Astrocyte (in vitro differentiated cells and primary cell): ENCODE data around the gene MZT1.

Experiments
- EZH2 ChIP-seq: IDR thresholded peaks from 2 replicates; pipeline ENCODE4 v1.6.1; 2012; ENCODE audit warnings: mild to moderate bottlenecking, low read length, inconsistent platforms; ENCODE audit not compliant: insufficient read depth
- TF ChIP-seq, protein P1 (sequence below): IDR thresholded peaks from 2 replicates; pipeline ENCODE4 v1.5.1; 2011; ENCODE audit warnings: low read depth, mild to moderate bottlenecking, inconsistent platforms, low read length, moderate library complexity; ENCODE audit not compliant: insufficient read depth

DNA sequence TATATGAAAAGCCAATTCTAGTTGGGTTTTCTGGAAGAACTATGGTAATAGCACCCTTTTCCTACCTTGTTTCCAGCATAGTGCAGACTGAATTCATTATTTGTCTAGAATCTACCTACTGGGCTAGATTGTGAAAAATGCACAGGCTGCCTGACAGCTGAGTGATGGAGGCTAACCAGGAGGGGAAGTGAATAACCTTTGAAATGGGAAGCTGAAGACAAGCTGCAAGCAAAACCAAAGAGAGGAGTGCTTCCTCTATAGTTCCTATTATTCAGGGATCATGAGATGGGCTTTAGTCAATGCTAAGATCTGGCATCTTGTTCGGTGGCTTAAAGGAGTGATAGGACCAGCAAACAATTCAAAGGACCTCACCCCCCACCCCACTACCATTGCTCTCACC lies 26.9 kb downstream of the MZT1 start:
- TF ChIP-seq, protein P1, sequence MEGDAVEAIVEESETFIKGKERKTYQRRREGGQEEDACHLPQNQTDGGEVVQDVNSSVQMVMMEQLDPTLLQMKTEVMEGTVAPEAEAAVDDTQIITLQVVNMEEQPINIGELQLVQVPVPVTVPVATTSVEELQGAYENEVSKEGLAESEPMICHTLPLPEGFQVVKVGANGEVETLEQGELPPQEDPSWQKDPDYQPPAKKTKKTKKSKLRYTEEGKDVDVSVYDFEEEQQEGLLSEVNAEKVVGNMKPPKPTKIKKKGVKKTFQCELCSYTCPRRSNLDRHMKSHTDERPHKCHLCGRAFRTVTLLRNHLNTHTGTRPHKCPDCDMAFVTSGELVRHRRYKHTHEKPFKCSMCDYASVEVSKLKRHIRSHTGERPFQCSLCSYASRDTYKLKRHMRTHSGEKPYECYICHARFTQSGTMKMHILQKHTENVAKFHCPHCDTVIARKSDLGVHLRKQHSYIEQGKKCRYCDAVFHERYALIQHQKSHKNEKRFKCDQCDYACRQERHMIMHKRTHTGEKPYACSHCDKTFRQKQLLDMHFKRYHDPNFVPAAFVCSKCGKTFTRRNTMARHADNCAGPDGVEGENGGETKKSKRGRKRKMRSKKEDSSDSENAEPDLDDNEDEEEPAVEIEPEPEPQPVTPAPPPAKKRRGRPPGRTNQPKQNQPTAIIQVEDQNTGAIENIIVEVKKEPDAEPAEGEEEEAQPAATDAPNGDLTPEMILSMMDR, result no peak
- TF ChIP-seq EZH2, result no peak
